Sigmoid colon (tissue), 4 donors: Measurements from ENCODE around the gene SPEM3.

Experiments used
- CTCF ChIP-seq, 4 experiments: fragments of 450-650 bp in 3 of 4; fragments of 200-600 bp in 1 of 4; IDR thresholded peaks; one replicate each; pipeline ENCODE4 v1.5.1; 2016 to 2019; ENCODE audit warnings: antibody characterized with exemption in 4 of 4, mild to moderate bottlenecking in 3 of 4, moderate library complexity in 2 of 4
- EP300 ChIP-seq, 4 donors: sonication (generic); formaldehyde crosslinking; IDR thresholded peaks; one replicate each; pipeline ENCODE4 v1.6.1; 2017; ENCODE audit warnings: antibody characterized with exemption in 4 of 4
- POLR2A ChIP-seq, 2 donors: fragments of 450-650 bp; IDR thresholded peaks; one replicate each; pipeline ENCODE4 v1.6.1; 2016; ENCODE audit warnings: antibody characterized with exemption in 2 of 2, mild to moderate bottlenecking in 2 of 2, moderate library complexity in 2 of 2
- POLR2AphosphoS5 ChIP-seq, 4 donors: sonication (generic); formaldehyde crosslinking; IDR thresholded peaks; one replicate each; pipeline ENCODE4 v1.6.1; 2017; ENCODE audit warnings: antibody characterized with exemption in 4 of 4

GRCh38 chr17:7403043-7403726, 25.5 kb upstream of the SPEM3 start:
- TF ChIP-seq CTCF (IDR thresholded peaks at IDR 0.05) (no peak), POLR2A (IDR thresholded peaks at IDR 0.05) (no peak), POLR2AphosphoS5 (IDR thresholded peaks at IDR 0.05) (no peak), EP300 (IDR thresholded peaks at IDR 0.05) (no peak)
